ENCODE results near the gene CDC73. TPM values are rescaled to one million over a fixed set of nuclear protein-coding genes. Genes with fewer than 3 reads are reported as not detected.
A peak's percentile ranks its signal among the peaks of the same experiment; 100 is the strongest.

CDC73 gene
- total and polyA plus RNA-seq, 9 of the 15 experiments (the other 6 are each of a cell fraction or from before 2014, with no cell fraction given) = 19.0 to 61.7 (median 30.1) TPM

DNA sequence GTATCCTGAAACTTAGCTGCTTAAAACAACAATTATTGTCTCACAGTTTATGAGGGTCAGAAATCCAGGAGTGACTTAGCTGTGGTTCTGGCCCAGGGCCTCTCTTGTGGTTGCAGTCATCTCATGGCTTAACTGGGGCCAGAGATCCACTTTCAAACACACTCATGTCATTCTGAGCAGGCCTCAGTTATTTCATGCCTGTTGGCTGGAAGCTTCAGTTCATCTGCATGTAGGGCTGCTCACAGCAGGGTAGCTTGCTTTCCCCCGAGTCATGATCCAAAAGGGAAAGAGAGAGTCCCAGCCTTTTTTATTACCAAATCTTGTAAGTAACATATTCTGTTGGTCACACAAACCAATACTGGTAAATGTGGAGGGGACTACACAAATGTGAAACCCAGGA is 161.2 kb downstream of the CDC73 start:
- no TSS peak for BruUV-seq (replicated peaks)
- ATAC-seq (peak; percentile 33; the same call in 2 of the 3 replicates), FAIRE-seq (no peak), DNase-seq (ENCODE audit: extremely low read depth in 1 of 4, low spot score in 3 of 4) (peak in 1 of 4 experiments; percentile 7)
- intact Hi-C loops (cut with micrococcal nuclease) (no loop called here), in situ Hi-C loops (cut with MboI) (no loop called here)
- H4K20me1 ChIP-seq (replicated peaks; ENCODE audit: control insufficient read depth, insufficient read depth, low read length) = no peaks in the 10 kb centered on the region
- H3K27ac ChIP-seq (ENCODE audit: extremely low read depth, low read depth, low read length) = no peak overlapping the region
- H3K79me2 ChIP-seq (ENCODE audit: control insufficient read depth, insufficient read depth, low read length) = no peaks in the 10 kb centered on the region
- no peaks in the 10 kb centered on the region for H3K9me3 ChIP-seq (replicated peaks; ENCODE audit: control insufficient read depth, insufficient read depth, low read depth, low read length)
- H3K4me3 ChIP-seq = no peak overlapping the region
- WGBS (ENCODE audit: insufficient coverage, low coverage, missing lambda C conversion rate) = 25% methylated on average over 1 of the region's 1 CpG
- no peaks in the 10 kb centered on the region for H3K36me3 ChIP-seq (ENCODE audit: control insufficient read depth, insufficient read depth, low read length)
- H2AFZ ChIP-seq (ENCODE audit: low read depth, low read length) = no peak overlapping the region
- no peaks in the 10 kb centered on the region for H3K27me3 ChIP-seq (ENCODE audit: control insufficient read depth in 2 of 2, insufficient read depth in 2 of 2, low read length in 2 of 2)
- TF ChIP-seq SMAD2 (IDR thresholded peaks at IDR 0.05; ENCODE audit: low read depth, low read length) (no peak), ARID1B (IDR thresholded peaks at IDR 0.05) (no peak), ILF3 (IDR thresholded peaks at IDR 0.05; ENCODE audit: borderline replicate concordance) (no peak), ZNF217 (CRISPR knock-in tag; IDR thresholded peaks at IDR 0.05) (no peak), FOXK2 (conservative IDR thresholded peaks at IDR 0.05 in 1 of 2, IDR thresholded peaks at IDR 0.05 in 1 of 2; ENCODE audit: low read depth in 2 of 2) (no peak), DPF2 (IDR thresholded peaks at IDR 0.05) (no peak)
- TF ChIP-seq, protein P1, sequence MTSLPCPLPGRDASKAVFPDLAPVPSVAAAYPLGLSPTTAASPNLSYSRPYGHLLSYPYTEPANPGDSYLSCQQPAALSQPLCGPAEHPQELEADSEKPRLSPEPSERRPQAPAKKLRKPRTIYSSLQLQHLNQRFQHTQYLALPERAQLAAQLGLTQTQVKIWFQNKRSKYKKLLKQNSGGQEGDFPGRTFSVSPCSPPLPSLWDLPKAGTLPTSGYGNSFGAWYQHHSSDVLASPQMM (CRISPR knock-in tag; IDR thresholded peaks at IDR 0.05) = no peak
- TF ChIP-seq, protein P2, sequence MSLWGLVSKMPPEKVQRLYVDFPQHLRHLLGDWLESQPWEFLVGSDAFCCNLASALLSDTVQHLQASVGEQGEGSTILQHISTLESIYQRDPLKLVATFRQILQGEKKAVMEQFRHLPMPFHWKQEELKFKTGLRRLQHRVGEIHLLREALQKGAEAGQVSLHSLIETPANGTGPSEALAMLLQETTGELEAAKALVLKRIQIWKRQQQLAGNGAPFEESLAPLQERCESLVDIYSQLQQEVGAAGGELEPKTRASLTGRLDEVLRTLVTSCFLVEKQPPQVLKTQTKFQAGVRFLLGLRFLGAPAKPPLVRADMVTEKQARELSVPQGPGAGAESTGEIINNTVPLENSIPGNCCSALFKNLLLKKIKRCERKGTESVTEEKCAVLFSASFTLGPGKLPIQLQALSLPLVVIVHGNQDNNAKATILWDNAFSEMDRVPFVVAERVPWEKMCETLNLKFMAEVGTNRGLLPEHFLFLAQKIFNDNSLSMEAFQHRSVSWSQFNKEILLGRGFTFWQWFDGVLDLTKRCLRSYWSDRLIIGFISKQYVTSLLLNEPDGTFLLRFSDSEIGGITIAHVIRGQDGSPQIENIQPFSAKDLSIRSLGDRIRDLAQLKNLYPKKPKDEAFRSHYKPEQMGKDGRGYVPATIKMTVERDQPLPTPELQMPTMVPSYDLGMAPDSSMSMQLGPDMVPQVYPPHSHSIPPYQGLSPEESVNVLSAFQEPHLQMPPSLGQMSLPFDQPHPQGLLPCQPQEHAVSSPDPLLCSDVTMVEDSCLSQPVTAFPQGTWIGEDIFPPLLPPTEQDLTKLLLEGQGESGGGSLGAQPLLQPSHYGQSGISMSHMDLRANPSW (CRISPR knock-in tag; IDR thresholded peaks at IDR 0.05) = no peak
- TF ChIP-seq, protein P3, sequence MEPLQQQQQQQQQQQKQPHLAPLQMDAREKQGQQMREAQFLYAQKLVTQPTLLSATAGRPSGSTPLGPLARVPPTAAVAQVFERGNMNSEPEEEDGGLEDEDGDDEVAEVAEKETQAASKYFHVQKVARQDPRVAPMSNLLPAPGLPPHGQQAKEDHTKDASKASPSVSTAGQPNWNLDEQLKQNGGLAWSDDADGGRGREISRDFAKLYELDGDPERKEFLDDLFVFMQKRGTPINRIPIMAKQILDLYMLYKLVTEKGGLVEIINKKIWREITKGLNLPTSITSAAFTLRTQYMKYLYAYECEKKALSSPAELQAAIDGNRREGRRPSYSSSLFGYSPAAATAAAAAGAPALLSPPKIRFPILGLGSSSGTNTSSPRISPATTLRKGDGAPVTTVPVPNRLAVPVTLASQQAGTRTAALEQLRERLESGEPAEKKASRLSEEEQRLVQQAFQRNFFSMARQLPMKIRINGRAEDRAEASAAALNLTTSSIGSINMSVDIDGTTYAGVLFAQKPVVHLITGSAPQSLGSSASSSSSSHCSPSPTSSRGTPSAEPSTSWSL (CRISPR knock-in tag; IDR thresholded peaks at IDR 0.05; ENCODE audit: borderline replicate concordance) = no peak
- H3K9ac ChIP-seq (ENCODE audit: insufficient read depth in 1 of 2, low read depth in 2 of 2, low read length in 2 of 2) = no peak overlapping the region
- CTCF ChIA-PET (ENCODE audit: low intra/inter-chr PET ratio) = no interaction called here
- POLR2A ChIA-PET = interaction anchor here (0.6 to 1.4 kb wide), 3 partner anchors 9 to 107 kb away, joined by 3 read pairs; no protein-coding TSS in a partner anchor
- H3K9me1 ChIP-seq (ENCODE audit: control insufficient read depth, insufficient read depth, low read length) = no peaks in the 10 kb centered on the region
- H3K4me2 ChIP-seq (ENCODE audit: insufficient read depth, low read length) = no peak overlapping the region
- no peaks in the 10 kb centered on the region for H3K4me1 ChIP-seq (replicated peaks in 1 of 2; ENCODE audit: control insufficient read depth in 2 of 2, insufficient read depth in 2 of 2, low read length in 2 of 2)
